Karpas-422 (cell line): ENCODE data around the gene DPPA2. TPM values are rescaled to one million over a fixed set of nuclear protein-coding genes. Genes with fewer than 3 reads are reported as not detected.
"Not testable (repeated sequence)": the region's sequence is repeated elsewhere in the genome, so short reads cannot be mapped to it uniquely, and the experiment has no call there.

ENCODE experiments used
- DNase-seq: peaks from one replicate; pipeline ENCODE4 v3.0.0-alpha.2; 2015
- H2AFZ ChIP-seq: fragments of 200-600 bp; sonication (generic); 2 replicates; pipeline ENCODE4 v1.6.1; 2014; ENCODE audit warnings: antibody characterized with exemption, low read length, mixed read lengths
- H3K27ac ChIP-seq: fragments of 200-600 bp; sonication (generic); 2 replicates; pipeline ENCODE4 v1.5.1; 2014; ENCODE audit warnings: mild to moderate bottlenecking, low read length, moderate library complexity
- H3K27me3 ChIP-seq: fragments of 200-600 bp; sonication (generic); 2 replicates; pipeline ENCODE4 v1.6.1; 2014; ENCODE audit warnings: low read length, mixed read lengths
- H3K36me3 ChIP-seq: fragments of 200-600 bp; sonication (generic); 2 replicates; pipeline ENCODE4 v1.6.1; 2014; ENCODE audit warnings: low read length, mixed read lengths; ENCODE audit not compliant: insufficient read depth
- H3K4me1 ChIP-seq: fragments of 200-600 bp; sonication (generic); 2 replicates; pipeline ENCODE4 v1.6.1; 2014; ENCODE audit warnings: mild to moderate bottlenecking, low read length, mixed read lengths
- H3K4me2 ChIP-seq: fragments of 200-600 bp; sonication (generic); 2 replicates; pipeline ENCODE4 v1.6.1; 2014; ENCODE audit warnings: low read length, low read depth, mild to moderate bottlenecking; ENCODE audit not compliant: poor library complexity, severe bottlenecking
- H3K4me3 ChIP-seq: fragments of 200-600 bp; sonication (generic); 2 replicates; pipeline ENCODE4 v1.5.1; 2014; ENCODE audit warnings: mild to moderate bottlenecking, antibody characterized with exemption, low read length, mixed read lengths
- H3K79me2 ChIP-seq: fragments of 200-600 bp; sonication (generic); 2 replicates; pipeline ENCODE4 v1.6.1; 2014; ENCODE audit warnings: mild to moderate bottlenecking, low read length, mixed read lengths
- H3K9ac ChIP-seq: fragments of 200-600 bp; sonication (generic); 2 replicates; pipeline ENCODE4 v1.6.0; 2014; ENCODE audit warnings: low read length
- H3K9me2 ChIP-seq: fragments of 200-600 bp; sonication (generic), shearing (Covaris generic); replicated peaks from 2 replicates; pipeline ENCODE4 v1.6.0; 2014; ENCODE audit warnings: mild to moderate bottlenecking, low read length, moderate library complexity; ENCODE audit not compliant: insufficient read depth
- H3K9me3 ChIP-seq: fragments of 300-700, 200-600 bp; sonication (generic); 2 replicates; pipeline ENCODE4 v1.6.1; 2014; ENCODE audit warnings: low read length, mixed read lengths
- H4K20me1 ChIP-seq: fragments of 200-600 bp; sonication (generic); 2 replicates; pipeline ENCODE4 v1.6.1; 2014; ENCODE audit warnings: mild to moderate bottlenecking, antibody characterized with exemption, low read length, low read depth; ENCODE audit not compliant: insufficient read depth
- total RNA-seq: library from RNA; depleted of rRNA; stranded (reverse); fragments of >200 nt; shearing (Covaris generic); gene quantifications from 2 replicates; pipeline ENCODE4 v1.2.3, GENCODE V29; 2014; ENCODE audit warnings: low replicate concordance; rRNA removed

DPPA2 gene
- total RNA-seq, result not detected in 2 replicates

GRCh38 chr3:109316162-109316730, at the start of gene DPPA2:
TSS of gene DPPA2 (minus strand) at chr3:109316517. CDS start at chr3:109314542, 1,975 bp downstream.
- H3K9me3 ChIP-seq, result no peaks in the 10 kb centered on the region
- no peaks in the 10 kb centered on the region for H4K20me1 ChIP-seq
- H3K79me2 ChIP-seq, result no peaks in the 10 kb centered on the region
- no peaks in the 10 kb centered on the region for H3K27me3 ChIP-seq
- H3K4me3 ChIP-seq, result no peak within 1 kb of the TSS
- no peak within 1 kb of the TSS for H2AFZ ChIP-seq
- no peaks in the 10 kb centered on the region for H3K9me2 ChIP-seq
- no peak for DNase-seq
- no peak within 1 kb of the TSS for H3K9ac ChIP-seq
- H3K27ac ChIP-seq, result no peak within 1 kb of the TSS
- no peaks in the 10 kb centered on the region for H3K4me1 ChIP-seq
- H3K36me3 ChIP-seq, result no peaks in the 10 kb centered on the region
- H3K4me2 ChIP-seq, result no peak within 1 kb of the TSS

GRCh38 chr3:109364088-109364487, 47.8 kb upstream of the DPPA2 start:
- no peak overlapping the region for H3K9ac ChIP-seq
- no peak overlapping the region for H3K4me2 ChIP-seq
- H3K4me1 ChIP-seq, result no peaks in the 10 kb centered on the region
- no peaks in the 10 kb centered on the region for H3K36me3 ChIP-seq
- H3K9me2 ChIP-seq, result no peaks in the 10 kb centered on the region
- no peak overlapping the region for H3K4me3 ChIP-seq
- no peak overlapping the region for H2AFZ ChIP-seq
- no peak for DNase-seq
- no peaks in the 10 kb centered on the region for H3K79me2 ChIP-seq
- H3K27me3 ChIP-seq, result no peaks in the 10 kb centered on the region
- no peak overlapping the region for H3K27ac ChIP-seq
- no peaks in the 10 kb centered on the region for H4K20me1 ChIP-seq
- H3K9me3 ChIP-seq, result no peaks in the 10 kb centered on the region

- no peaks in the 10 kb centered on the region for H4K20me1 ChIP-seq
- H3K4me2 ChIP-seq, result no peak overlapping the region
- H3K27ac ChIP-seq, result no peak overlapping the region
- no peaks in the 10 kb centered on the region for H3K9me2 ChIP-seq
- no peak overlapping the region for H2AFZ ChIP-seq
- no peaks in the 10 kb centered on the region for H3K27me3 ChIP-seq
- no peak overlapping the region for H3K4me3 ChIP-seq
- H3K4me1 ChIP-seq, result no peaks in the 10 kb centered on the region
- no peaks in the 10 kb centered on the region for H3K79me2 ChIP-seq
- H3K36me3 ChIP-seq, result no peaks in the 10 kb centered on the region
- H3K9me3 ChIP-seq, result no peaks in the 10 kb centered on the region
- no peak overlapping the region for H3K9ac ChIP-seq
- no peak for DNase-seq
These were observed 47.3 kb upstream of the DPPA2 start for GRCh38 chr3:109363634-109364033.

- H3K4me2 ChIP-seq, result no peak overlapping the region
- H3K9me2 ChIP-seq, result no peaks in the 10 kb centered on the region
- no peaks in the 10 kb centered on the region for H4K20me1 ChIP-seq
- DNase-seq, result no peak
- no peak overlapping the region for H2AFZ ChIP-seq
- no peak overlapping the region for H3K27ac ChIP-seq
- H3K36me3 ChIP-seq, result no peaks in the 10 kb centered on the region
- H3K79me2 ChIP-seq, result no peaks in the 10 kb centered on the region
- H3K9ac ChIP-seq, result no peak overlapping the region
- H3K4me1 ChIP-seq, result no peaks in the 10 kb centered on the region
- no peaks in the 10 kb centered on the region for H3K9me3 ChIP-seq
- H3K4me3 ChIP-seq, result no peak overlapping the region
- no peaks in the 10 kb centered on the region for H3K27me3 ChIP-seq
These were observed 46.5 kb upstream of the DPPA2 start for GRCh38 chr3:109362823-109363222.

GRCh38 chr3:109358809-109359208, 42.5 kb upstream of the DPPA2 start:
- not testable (repeated sequence) for H3K9me2 ChIP-seq, H4K20me1 ChIP-seq, H3K79me2 ChIP-seq, H3K9ac ChIP-seq, H3K27me3 ChIP-seq, H3K4me2 ChIP-seq, H3K27ac ChIP-seq, H3K9me3 ChIP-seq, H3K4me3 ChIP-seq, DNase-seq, H3K36me3 ChIP-seq, H2AFZ ChIP-seq
- H3K4me1 ChIP-seq, result peaks cover 14% of the 10 kb centered on the region

- H3K9ac ChIP-seq, result no peak overlapping the region
- H3K9me3 ChIP-seq, result no peaks in the 10 kb centered on the region
- no peak overlapping the region for H3K4me2 ChIP-seq
- H3K79me2 ChIP-seq, result no peaks in the 10 kb centered on the region
- H2AFZ ChIP-seq, result no peak overlapping the region
- no peak overlapping the region for H3K27ac ChIP-seq
- no peaks in the 10 kb centered on the region for H4K20me1 ChIP-seq
- peaks cover 14% of the 10 kb centered on the region for H3K4me1 ChIP-seq
- no peak overlapping the region for H3K4me3 ChIP-seq
- H3K36me3 ChIP-seq, result no peaks in the 10 kb centered on the region
- H3K27me3 ChIP-seq, result no peaks in the 10 kb centered on the region
- H3K9me2 ChIP-seq, result no peaks in the 10 kb centered on the region
- DNase-seq, result no peak
These were observed 40.3 kb upstream of the DPPA2 start for GRCh38 chr3:109356442-109357155.

- H3K4me1 ChIP-seq, result peaks cover 14% of the 10 kb centered on the region
- no peak overlapping the region for H3K9ac ChIP-seq
- H3K27me3 ChIP-seq, result no peaks in the 10 kb centered on the region
- H3K79me2 ChIP-seq, result no peaks in the 10 kb centered on the region
- H3K27ac ChIP-seq, result no peak overlapping the region
- no peak overlapping the region for H3K4me2 ChIP-seq
- no peak overlapping the region; the same call in 1 of the 2 replicates for H2AFZ ChIP-seq
- DNase-seq, result no peak
- H3K9me3 ChIP-seq, result no peaks in the 10 kb centered on the region
- no peaks in the 10 kb centered on the region for H4K20me1 ChIP-seq
- H3K36me3 ChIP-seq, result no peaks in the 10 kb centered on the region
- H3K4me3 ChIP-seq, result no peak overlapping the region
- no peaks in the 10 kb centered on the region for H3K9me2 ChIP-seq
These were observed 39.5 kb upstream of the DPPA2 start for GRCh38 chr3:109355625-109356441.

- H3K9me2 ChIP-seq, result no peaks in the 10 kb centered on the region
- peaks cover 14% of the 10 kb centered on the region for H3K4me1 ChIP-seq
- no peak overlapping the region for H3K4me2 ChIP-seq
- DNase-seq, result no peak
- no peaks in the 10 kb centered on the region for H4K20me1 ChIP-seq
- H3K36me3 ChIP-seq, result no peaks in the 10 kb centered on the region
- no peak overlapping the region for H3K27ac ChIP-seq
- H3K9ac ChIP-seq, result no peak overlapping the region
- H3K79me2 ChIP-seq, result no peaks in the 10 kb centered on the region
- no peak overlapping the region for H2AFZ ChIP-seq
- H3K27me3 ChIP-seq, result no peaks in the 10 kb centered on the region
- H3K4me3 ChIP-seq, result no peak overlapping the region
- no peaks in the 10 kb centered on the region for H3K9me3 ChIP-seq
These were observed 36.7 kb upstream of the DPPA2 start for GRCh38 chr3:109353057-109353456.
